ENCODE measurements around the gene SRR. TPM values are rescaled to one million over a fixed set of nuclear protein-coding genes. Genes with fewer than 3 reads are reported as not detected.
A peak's percentile ranks its signal among the peaks of the same experiment; 100 is the strongest.

SRR gene
- total and polyA plus RNA-seq, 10 of the 15 experiments (the other 5 are each of a cell fraction or from before 2014, with no cell fraction given): 11.7 to 33.9 (median 20.2) TPM

DNA sequence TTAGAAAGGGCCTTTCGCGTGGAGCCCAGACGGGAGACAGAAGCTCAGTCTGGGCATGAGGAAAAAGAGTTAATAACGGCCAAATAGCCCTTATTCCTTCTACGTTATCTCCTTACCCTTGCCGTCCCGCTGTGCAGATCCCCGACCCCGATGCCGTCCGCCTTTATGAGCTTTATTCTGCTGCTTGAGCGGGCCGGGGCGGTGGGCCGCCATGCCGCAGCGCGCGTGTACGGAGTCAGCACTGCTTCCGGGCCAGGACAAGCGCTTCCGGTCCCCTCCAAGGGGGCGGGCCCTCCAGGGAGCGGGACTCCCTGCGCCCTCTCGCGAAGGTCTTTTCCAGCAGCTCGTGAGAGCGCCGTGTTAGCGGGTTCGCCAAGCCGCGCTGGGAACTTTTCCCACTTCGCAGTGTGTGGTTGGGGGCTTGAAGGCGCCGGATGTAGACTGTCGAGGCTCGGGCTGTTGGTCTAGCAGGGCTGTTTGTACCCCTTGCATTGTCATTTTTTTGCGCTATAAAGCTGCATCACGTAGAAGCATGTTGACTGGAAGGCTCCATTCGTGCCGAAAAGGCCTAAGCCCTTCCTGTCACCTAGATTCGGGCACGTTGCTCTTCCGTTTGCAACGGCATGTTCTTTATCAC is 32.6 kb downstream of the SRR start, which contains the start of gene TSR1 (continued):
- TF ChIP-seq, protein P1, sequence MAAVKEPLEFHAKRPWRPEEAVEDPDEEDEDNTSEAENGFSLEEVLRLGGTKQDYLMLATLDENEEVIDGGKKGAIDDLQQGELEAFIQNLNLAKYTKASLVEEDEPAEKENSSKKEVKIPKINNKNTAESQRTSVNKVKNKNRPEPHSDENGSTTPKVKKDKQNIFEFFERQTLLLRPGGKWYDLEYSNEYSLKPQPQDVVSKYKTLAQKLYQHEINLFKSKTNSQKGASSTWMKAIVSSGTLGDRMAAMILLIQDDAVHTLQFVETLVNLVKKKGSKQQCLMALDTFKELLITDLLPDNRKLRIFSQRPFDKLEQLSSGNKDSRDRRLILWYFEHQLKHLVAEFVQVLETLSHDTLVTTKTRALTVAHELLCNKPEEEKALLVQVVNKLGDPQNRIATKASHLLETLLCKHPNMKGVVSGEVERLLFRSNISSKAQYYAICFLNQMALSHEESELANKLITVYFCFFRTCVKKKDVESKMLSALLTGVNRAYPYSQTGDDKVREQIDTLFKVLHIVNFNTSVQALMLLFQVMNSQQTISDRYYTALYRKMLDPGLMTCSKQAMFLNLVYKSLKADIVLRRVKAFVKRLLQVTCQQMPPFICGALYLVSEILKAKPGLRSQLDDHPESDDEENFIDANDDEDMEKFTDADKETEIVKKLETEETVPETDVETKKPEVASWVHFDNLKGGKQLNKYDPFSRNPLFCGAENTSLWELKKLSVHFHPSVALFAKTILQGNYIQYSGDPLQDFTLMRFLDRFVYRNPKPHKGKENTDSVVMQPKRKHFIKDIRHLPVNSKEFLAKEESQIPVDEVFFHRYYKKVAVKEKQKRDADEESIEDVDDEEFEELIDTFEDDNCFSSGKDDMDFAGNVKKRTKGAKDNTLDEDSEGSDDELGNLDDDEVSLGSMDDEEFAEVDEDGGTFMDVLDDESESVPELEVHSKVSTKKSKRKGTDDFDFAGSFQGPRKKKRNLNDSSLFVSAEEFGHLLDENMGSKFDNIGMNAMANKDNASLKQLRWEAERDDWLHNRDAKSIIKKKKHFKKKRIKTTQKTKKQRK (IDR thresholded peaks at IDR 0.05; ENCODE audit: low read depth, low read length): no peak
- TF ChIP-seq MTA2 (IDR thresholded peaks at IDR 0.05; ENCODE audit: low read depth): peak; percentile 90
- TF ChIP-seq ZBTB40 (IDR thresholded peaks at IDR 0.05; ENCODE audit: borderline replicate concordance): peak; percentile 97
- TF ChIP-seq PAX8 (IDR thresholded peaks at IDR 0.05): no peak
- no peak for TF ChIP-seq BCL11A (IDR thresholded peaks at IDR 0.05; ENCODE audit: low read depth, low read length)
- TF ChIP-seq CHD4 (IDR thresholded peaks at IDR 0.05): no peak
- peak; percentile 81 for TF ChIP-seq SREBF1 (IDR thresholded peaks at IDR 0.05; ENCODE audit: low read length)
- peak; percentile 92 for TF ChIP-seq MYC (IDR thresholded peaks at IDR 0.05; ENCODE audit: insufficient read depth, insufficient read length, insufficient replicate concordance, low read length, severe bottlenecking)
- TF ChIP-seq EED (IDR thresholded peaks at IDR 0.05; ENCODE audit: low read depth): peak; percentile 66; the same call in 1 of the 2 replicates
- 0 out of 2 replicates have a peak, but pooled peaks have one; percentile 30 for TF ChIP-seq MEF2A (IDR thresholded peaks at IDR 0.05; ENCODE audit: insufficient read depth, low read depth, low read length)
- peak; percentile 68 for TF ChIP-seq SREBF2 (IDR thresholded peaks at IDR 0.05; ENCODE audit: low read length)
- no peak for TF ChIP-seq ZNF24 (IDR thresholded peaks at IDR 0.05)
- peak; percentile 63 for TF ChIP-seq CREB1 (IDR thresholded peaks at IDR 0.05; ENCODE audit: low read depth)
- no peak for TF ChIP-seq RCOR1 (conservative IDR thresholded peaks at IDR 0.05; ENCODE audit: low read depth, low read length)
- no peak for TF ChIP-seq SUZ12 (IDR thresholded peaks at IDR 0.05; ENCODE audit: unreplicated experiment)
- no peak for TF ChIP-seq BMI1 (IDR thresholded peaks at IDR 0.05; ENCODE audit: borderline replicate concordance)
- 0 out of 2 replicates have a peak, but pooled peaks have one; percentile 40 for TF ChIP-seq TCF3 (IDR thresholded peaks at IDR 0.05; ENCODE audit: borderline replicate concordance, insufficient read depth, low read depth, low read length)
- TF ChIP-seq SRF (IDR thresholded peaks at IDR 0.05; ENCODE audit: low read depth in 2 of 2, low read length in 2 of 2): 0 out of 4 replicates have a peak, but pooled peaks of 1 of the 2 experiments have one; percentile 54
- TF ChIP-seq HCFC1 (IDR thresholded peaks at IDR 0.05; ENCODE audit: low read length): peak; percentile 77
- TF ChIP-seq ZBTB33 (IDR thresholded peaks at IDR 0.05): no peak
- TF ChIP-seq CBX5 (IDR thresholded peaks at IDR 0.05; ENCODE audit: low read depth): no peak
- peak; percentile 41 for TF ChIP-seq NR2C2 (IDR thresholded peaks at IDR 0.05; ENCODE audit: borderline replicate concordance, control insufficient read depth, insufficient read length, low read depth)
- TF ChIP-seq RFX5 (IDR thresholded peaks at IDR 0.05; ENCODE audit: low read depth, low read length): peak; percentile 14; the same call in 1 of the 2 replicates
